HCT116 (cell line): ENCODE data around the gene CXCR6. TPM values are rescaled to one million over a fixed set of nuclear protein-coding genes. Genes with fewer than 3 reads are reported as not detected.

ENCODE experiments used
- ATAC-seq: fragments of 200-7000 bp; cut with Tn5 transposase; 2 replicates; pipeline ENCODE4 v1.9.1; 2020; ENCODE audit warnings: mild to moderate bottlenecking, moderate library complexity
- BruUV-seq: library from RNA; stranded (reverse); fragments of 400-500 nt; replicated peaks from 2 replicates; lab custom pipeline; 2021; lab: Mats Ljungman, UMichigan
- CTCF ChIA-PET: fragments of 300-600 bp; sonication (Branson Sonifier 250); formaldehyde crosslinking; loops from one replicate; lab custom pipeline; 2021; ENCODE audit warnings: antibody characterized with exemption; lab: Charles Lee
- POLR2A ChIA-PET: fragments of 300-600, 350-600 bp; sonication (Branson Sonifier 250); formaldehyde crosslinking; loops from one replicate; lab custom pipeline; 2021; ENCODE audit warnings: antibody characterized with exemption; lab: Charles Lee
- RAD21 ChIA-PET, 2 experiments: fragments of 300-600 bp; sonication (Branson Sonifier 250); formaldehyde crosslinking; loops; one replicate each; lab custom pipeline; 2023; ENCODE audit warnings: low total read pairs in 2 of 2; ENCODE audit not compliant: uncharacterized antibody in 2 of 2, unreplicated experiment in 2 of 2, low non-redundant PET in 1 of 2; lab: Charles Lee
- DNase-seq: peaks from one replicate; pipeline ENCODE4 v3.0.0-alpha.2; 2010; ENCODE audit warnings: low read depth, low spot score
- H2AFZ ChIP-seq: fragments of 200-600 bp; shearing (Covaris generic), sonication (generic); 2 replicates; pipeline ENCODE4 v1.6.1; 2017; ENCODE audit warnings: low read depth, mixed run types, mixed read lengths, antibody characterized with exemption, low read length; ENCODE audit not compliant: poor library complexity, severe bottlenecking
- H3K27ac ChIP-seq: 2 replicates; pipeline ENCODE4 v1.5.1; 2012; ENCODE audit warnings: low read depth, low read length
- H3K27me3 ChIP-seq: fragments of 200-600 bp; sonication (generic); 2 replicates; pipeline ENCODE4 v1.6.1; 2016; ENCODE audit warnings: mixed run types, low read length, mixed read lengths; ENCODE audit not compliant: insufficient read depth
- H3K36me3 ChIP-seq, 2 experiments: fragments of 200-500 bp in 1 of 2; fragments of 200-600 bp in 1 of 2; sonication (Bioruptor generic) in 1 of 2; sonication (generic) in 1 of 2; 2 replicates each; pipeline versions ENCODE4 v1.5.1 to v1.6.1; 2014 to 2016; ENCODE audit warnings: low read length in 2 of 2, inconsistent platforms in 1 of 2, mixed read lengths in 1 of 2, mixed run types in 1 of 2; ENCODE audit not compliant: insufficient read depth in 2 of 2, control insufficient read depth in 1 of 2
- H3K4me1 ChIP-seq, 2 experiments: fragments of 200-600 bp in 1 of 2; sonication (generic) in 1 of 2; 2 replicates each; pipeline versions ENCODE4 v1.5.1 to v1.6.1; 2012 to 2017; ENCODE audit warnings: low read length in 2 of 2, inconsistent platforms in 1 of 2, mild to moderate bottlenecking in 1 of 2, mixed read lengths in 1 of 2, mixed run types in 1 of 2, moderate library complexity in 1 of 2; ENCODE audit not compliant: insufficient read depth in 2 of 2, control insufficient read depth in 1 of 2
- H3K4me2 ChIP-seq: fragments of 200-600 bp; sonication (generic); 2 replicates; pipeline ENCODE4 v1.6.1; 2017; ENCODE audit warnings: mixed run types, low read length, mixed read lengths
- H3K4me3 ChIP-seq, 2 experiments: fragments of 200-600 bp in 1 of 2; sonication (generic) in 1 of 2; replicated peaks in 1 of 2; 2 replicates each; pipeline ENCODE4 v1.5.1; 2011 to 2016; ENCODE audit warnings: low read length in 2 of 2, control low read depth in 1 of 2, low read depth in 1 of 2, mild to moderate bottlenecking in 1 of 2, mixed read lengths in 1 of 2, mixed run types in 1 of 2
- H3K79me2 ChIP-seq: fragments of 200-600 bp; sonication (generic); 2 replicates; pipeline ENCODE4 v1.6.1; 2017; ENCODE audit warnings: mild to moderate bottlenecking, mixed run types, low read length, moderate library complexity, mixed read lengths; ENCODE audit not compliant: insufficient read depth
- H3K9ac ChIP-seq: fragments of 200-600 bp; sonication (generic); 2 replicates; pipeline ENCODE4 v1.6.1; 2016; ENCODE audit warnings: low read length, mixed read lengths
- H3K9me2 ChIP-seq: fragments of 200-600 bp; sonication (generic), shearing (Covaris generic); 2 replicates; pipeline ENCODE4 v1.6.1; 2017; ENCODE audit warnings: mixed run types, mild to moderate bottlenecking, moderate library complexity; ENCODE audit not compliant: insufficient read depth
- H3K9me3 ChIP-seq, 2 experiments: fragments of 200-500 bp in 1 of 2; fragments of 200-600 bp in 1 of 2; sonication (Bioruptor generic) in 1 of 2; sonication (generic) in 1 of 2; 2 replicates each; pipeline ENCODE4 v1.6.1; 2014 to 2017; ENCODE audit warnings: low read length in 2 of 2, mixed read lengths in 2 of 2, inconsistent platforms in 1 of 2, low read depth in 1 of 2, mild to moderate bottlenecking in 1 of 2, mixed run types in 1 of 2, moderate library complexity in 1 of 2; ENCODE audit not compliant: control insufficient read depth in 1 of 2, insufficient read depth in 1 of 2
- H4K20me1 ChIP-seq: fragments of 200-600 bp; sonication (generic), shearing (Covaris generic); 2 replicates; pipeline ENCODE4 v1.6.1; 2017; ENCODE audit warnings: mixed run types, mild to moderate bottlenecking, moderate library complexity; ENCODE audit not compliant: insufficient read depth
- CBX3 ChIP-seq: IDR thresholded peaks from 2 replicates; pipeline ENCODE4 v1.6.1; 2012; ENCODE audit warnings: low read depth
- CEBPB ChIP-seq: IDR thresholded peaks from 2 replicates; pipeline ENCODE4 v1.6.1; 2012; ENCODE audit warnings: low read depth
- EGR1 ChIP-seq: IDR thresholded peaks from 2 replicates; pipeline ENCODE4 v1.6.1; 2012; ENCODE audit warnings: low read depth
- ELF1 ChIP-seq: IDR thresholded peaks from 2 replicates; pipeline ENCODE4 v1.6.1; 2012; ENCODE audit warnings: low read depth, borderline replicate concordance
- EZH2 ChIP-seq: fragments of 200-600 bp; sonication (generic); IDR thresholded peaks from 2 replicates; pipeline ENCODE4 v1.6.1; 2017; ENCODE audit warnings: antibody characterized with exemption, mixed run types
- EZH2phosphoT487 ChIP-seq: fragments of 200-600 bp; IDR thresholded peaks from 2 replicates; pipeline ENCODE4 v1.6.1; 2018; ENCODE audit warnings: antibody characterized with exemption, borderline replicate concordance
- JUND ChIP-seq: IDR thresholded peaks from 2 replicates; pipeline ENCODE4 v1.6.1; 2012
- POLR2A ChIP-seq: IDR thresholded peaks from 2 replicates; pipeline ENCODE4 v1.7.0; 2011; ENCODE audit warnings: borderline replicate concordance; ENCODE audit not compliant: insufficient read depth, insufficient read length; ENCODE audit errors: extremely low read depth
- POLR2AphosphoS5 ChIP-seq: IDR thresholded peaks from 2 replicates; pipeline ENCODE4 v1.6.1; 2011; ENCODE audit warnings: mild to moderate bottlenecking, low read depth, low read length, moderate library complexity
- SIN3A ChIP-seq: IDR thresholded peaks from 2 replicates; pipeline ENCODE4 v1.6.1; 2012; ENCODE audit warnings: low read depth
- SP1 ChIP-seq: IDR thresholded peaks from 2 replicates; pipeline ENCODE4 v1.6.1; 2012; ENCODE audit warnings: low read depth
- SRF ChIP-seq: IDR thresholded peaks from 2 replicates; pipeline ENCODE4 v1.6.1; 2012; ENCODE audit warnings: low read depth
- YY1 ChIP-seq: IDR thresholded peaks from 2 replicates; pipeline ENCODE4 v1.6.1; 2011; ENCODE audit warnings: low read length, low read depth, moderate library complexity, mild to moderate bottlenecking; ENCODE audit not compliant: insufficient replicate concordance; ENCODE audit errors: extremely low read depth
- ZFX ChIP-seq: fragments of 450-650 bp; IDR thresholded peaks from 2 replicates; pipeline ENCODE4 v1.6.1; 2017
- ZNF274 ChIP-seq: fragments of 200-500 bp; sonication (Bioruptor generic); IDR thresholded peaks from 2 replicates; pipeline ENCODE4 v1.6.1; 2014; ENCODE audit warnings: mild to moderate bottlenecking, low read depth, low read length, inconsistent platforms
- intact Hi-C: fragments of 100-400 bp; cut with micrococcal nuclease; formaldehyde crosslinking; loops from 2 replicates; pipeline ENCODE4 v1.10.0; 2022
- total RNA-seq: library from RNA; stranded (reverse); gene quantifications from one replicate; pipeline ENCODE4 v1.2.1, GENCODE V29; 2021; ENCODE audit not compliant: unreplicated experiment
- TF ChIP-seq, protein P1 (sequence below): IDR thresholded peaks from 2 replicates; pipeline ENCODE4 v1.6.1; 2011; ENCODE audit warnings: mild to moderate bottlenecking, low read length, moderate library complexity; ENCODE audit not compliant: insufficient replicate concordance; ENCODE audit errors: extremely low read depth
- TF ChIP-seq, protein P2 (sequence below): IDR thresholded peaks from 2 replicates; pipeline ENCODE4 v1.6.1; 2012
- TF ChIP-seq, protein P3 (sequence below): IDR thresholded peaks from 2 replicates; pipeline ENCODE4 v1.6.1; 2012; ENCODE audit warnings: low read depth
- TF ChIP-seq, protein P4 (sequence below), 3 experiments: fragments of 200-600 bp in 1 of 3; sonication (generic) in 1 of 3; IDR thresholded peaks in 2 of 3; conservative IDR thresholded peaks in 1 of 3; 2 replicates each; pipeline ENCODE4 v1.5.1; 2012 to 2017; ENCODE audit warnings: low read depth in 2 of 3, low read length in 2 of 3, antibody characterized with exemption in 1 of 3, borderline replicate concordance in 1 of 3, control low read depth in 1 of 3, mild to moderate bottlenecking in 1 of 3, mixed read lengths in 1 of 3, mixed run types in 1 of 3, moderate library complexity in 1 of 3; ENCODE audit not compliant: insufficient read depth in 1 of 3

Gene CXCR6
- total RNA-seq, 1 experiment from 2014 or later, result not detected

DNA sequence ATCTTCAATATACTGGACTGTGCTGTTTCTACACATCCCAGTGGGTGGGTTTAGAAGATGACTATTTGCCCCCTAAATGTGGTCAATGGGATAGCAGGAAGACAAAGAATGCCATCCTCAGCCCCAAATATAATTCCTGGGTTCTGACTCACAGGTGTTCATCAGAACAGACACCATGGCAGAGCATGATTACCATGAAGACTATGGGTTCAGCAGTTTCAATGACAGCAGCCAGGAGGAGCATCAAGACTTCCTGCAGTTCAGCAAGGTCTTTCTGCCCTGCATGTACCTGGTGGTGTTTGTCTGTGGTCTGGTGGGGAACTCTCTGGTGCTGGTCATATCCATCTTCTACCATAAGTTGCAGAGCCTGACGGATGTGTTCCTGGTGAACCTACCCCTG is 3.0 kb downstream of the CXCR6 start:
- Histone ChIP-seq H3K4me1 (no peaks in the 10 kb centered on the region), H4K20me1 (no peaks in the 10 kb centered on the region), H2AFZ (no peak overlapping the region), H3K9me2 (no peaks in the 10 kb centered on the region), H3K27me3 (no peaks in the 10 kb centered on the region), H3K27ac (no peak overlapping the region), H3K4me2 (no peak overlapping the region), H3K36me3 (peaks cover 2 to 33% of the 10 kb centered on the region in 2 experiments; a peak in 3 of 4 replicates), H3K9ac (no peak overlapping the region), H3K9me3 (no peaks in the 10 kb centered on the region), H3K4me3 (no peak overlapping the region), H3K79me2 (no peaks in the 10 kb centered on the region)
- intact Hi-C loops, result no loop called here
- no peak for DNase-seq
- CTCF ChIA-PET, result no interaction called here
- TF ChIP-seq SP1, result no peak
- no peak for TF ChIP-seq ZNF274
- TF ChIP-seq JUND, result no peak
- no peak for TF ChIP-seq POLR2A
- no peak for TF ChIP-seq EZH2phosphoT487
- TF ChIP-seq YY1, result no peak
- no peak for TF ChIP-seq CEBPB
- no peak for TF ChIP-seq CBX3
- TF ChIP-seq ELF1, result no peak
- TF ChIP-seq EGR1, result no peak
- TF ChIP-seq, protein P1, sequence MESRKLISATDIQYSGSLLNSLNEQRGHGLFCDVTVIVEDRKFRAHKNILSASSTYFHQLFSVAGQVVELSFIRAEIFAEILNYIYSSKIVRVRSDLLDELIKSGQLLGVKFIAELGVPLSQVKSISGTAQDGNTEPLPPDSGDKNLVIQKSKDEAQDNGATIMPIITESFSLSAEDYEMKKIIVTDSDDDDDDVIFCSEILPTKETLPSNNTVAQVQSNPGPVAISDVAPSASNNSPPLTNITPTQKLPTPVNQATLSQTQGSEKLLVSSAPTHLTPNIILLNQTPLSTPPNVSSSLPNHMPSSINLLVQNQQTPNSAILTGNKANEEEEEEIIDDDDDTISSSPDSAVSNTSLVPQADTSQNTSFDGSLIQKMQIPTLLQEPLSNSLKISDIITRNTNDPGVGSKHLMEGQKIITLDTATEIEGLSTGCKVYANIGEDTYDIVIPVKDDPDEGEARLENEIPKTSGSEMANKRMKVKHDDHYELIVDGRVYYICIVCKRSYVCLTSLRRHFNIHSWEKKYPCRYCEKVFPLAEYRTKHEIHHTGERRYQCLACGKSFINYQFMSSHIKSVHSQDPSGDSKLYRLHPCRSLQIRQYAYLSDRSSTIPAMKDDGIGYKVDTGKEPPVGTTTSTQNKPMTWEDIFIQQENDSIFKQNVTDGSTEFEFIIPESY, result no peak
- no peak for TF ChIP-seq POLR2AphosphoS5
- no peak for TF ChIP-seq EZH2
- TF ChIP-seq, protein P2, sequence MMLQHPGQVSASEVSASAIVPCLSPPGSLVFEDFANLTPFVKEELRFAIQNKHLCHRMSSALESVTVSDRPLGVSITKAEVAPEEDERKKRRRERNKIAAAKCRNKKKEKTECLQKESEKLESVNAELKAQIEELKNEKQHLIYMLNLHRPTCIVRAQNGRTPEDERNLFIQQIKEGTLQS, result no peak
- TF ChIP-seq ZFX, result no peak
- TF ChIP-seq, protein P3, sequence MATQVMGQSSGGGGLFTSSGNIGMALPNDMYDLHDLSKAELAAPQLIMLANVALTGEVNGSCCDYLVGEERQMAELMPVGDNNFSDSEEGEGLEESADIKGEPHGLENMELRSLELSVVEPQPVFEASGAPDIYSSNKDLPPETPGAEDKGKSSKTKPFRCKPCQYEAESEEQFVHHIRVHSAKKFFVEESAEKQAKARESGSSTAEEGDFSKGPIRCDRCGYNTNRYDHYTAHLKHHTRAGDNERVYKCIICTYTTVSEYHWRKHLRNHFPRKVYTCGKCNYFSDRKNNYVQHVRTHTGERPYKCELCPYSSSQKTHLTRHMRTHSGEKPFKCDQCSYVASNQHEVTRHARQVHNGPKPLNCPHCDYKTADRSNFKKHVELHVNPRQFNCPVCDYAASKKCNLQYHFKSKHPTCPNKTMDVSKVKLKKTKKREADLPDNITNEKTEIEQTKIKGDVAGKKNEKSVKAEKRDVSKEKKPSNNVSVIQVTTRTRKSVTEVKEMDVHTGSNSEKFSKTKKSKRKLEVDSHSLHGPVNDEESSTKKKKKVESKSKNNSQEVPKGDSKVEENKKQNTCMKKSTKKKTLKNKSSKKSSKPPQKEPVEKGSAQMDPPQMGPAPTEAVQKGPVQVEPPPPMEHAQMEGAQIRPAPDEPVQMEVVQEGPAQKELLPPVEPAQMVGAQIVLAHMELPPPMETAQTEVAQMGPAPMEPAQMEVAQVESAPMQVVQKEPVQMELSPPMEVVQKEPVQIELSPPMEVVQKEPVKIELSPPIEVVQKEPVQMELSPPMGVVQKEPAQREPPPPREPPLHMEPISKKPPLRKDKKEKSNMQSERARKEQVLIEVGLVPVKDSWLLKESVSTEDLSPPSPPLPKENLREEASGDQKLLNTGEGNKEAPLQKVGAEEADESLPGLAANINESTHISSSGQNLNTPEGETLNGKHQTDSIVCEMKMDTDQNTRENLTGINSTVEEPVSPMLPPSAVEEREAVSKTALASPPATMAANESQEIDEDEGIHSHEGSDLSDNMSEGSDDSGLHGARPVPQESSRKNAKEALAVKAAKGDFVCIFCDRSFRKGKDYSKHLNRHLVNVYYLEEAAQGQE, result no peak
- TF ChIP-seq SRF, result no peak
- TF ChIP-seq, protein P4, sequence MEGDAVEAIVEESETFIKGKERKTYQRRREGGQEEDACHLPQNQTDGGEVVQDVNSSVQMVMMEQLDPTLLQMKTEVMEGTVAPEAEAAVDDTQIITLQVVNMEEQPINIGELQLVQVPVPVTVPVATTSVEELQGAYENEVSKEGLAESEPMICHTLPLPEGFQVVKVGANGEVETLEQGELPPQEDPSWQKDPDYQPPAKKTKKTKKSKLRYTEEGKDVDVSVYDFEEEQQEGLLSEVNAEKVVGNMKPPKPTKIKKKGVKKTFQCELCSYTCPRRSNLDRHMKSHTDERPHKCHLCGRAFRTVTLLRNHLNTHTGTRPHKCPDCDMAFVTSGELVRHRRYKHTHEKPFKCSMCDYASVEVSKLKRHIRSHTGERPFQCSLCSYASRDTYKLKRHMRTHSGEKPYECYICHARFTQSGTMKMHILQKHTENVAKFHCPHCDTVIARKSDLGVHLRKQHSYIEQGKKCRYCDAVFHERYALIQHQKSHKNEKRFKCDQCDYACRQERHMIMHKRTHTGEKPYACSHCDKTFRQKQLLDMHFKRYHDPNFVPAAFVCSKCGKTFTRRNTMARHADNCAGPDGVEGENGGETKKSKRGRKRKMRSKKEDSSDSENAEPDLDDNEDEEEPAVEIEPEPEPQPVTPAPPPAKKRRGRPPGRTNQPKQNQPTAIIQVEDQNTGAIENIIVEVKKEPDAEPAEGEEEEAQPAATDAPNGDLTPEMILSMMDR (IDR thresholded peaks at IDR 0.05 in 2 of 3, conservative IDR thresholded peaks at IDR 0.05 in 1 of 3; ENCODE audit: borderline replicate concordance in 1 of 3, insufficient read depth in 1 of 3, low read depth in 2 of 3, low read length in 2 of 3), result no peak
- no peak for TF ChIP-seq SIN3A
- RAD21 ChIA-PET, result no interaction called here
- no peak for ATAC-seq
- no TSS peak for BruUV-seq
- POLR2A ChIA-PET, result no interaction called here
